ENCODE data around the gene IL22RA2.

- TF ChIP-seq POLR2AphosphoS5 (IDR thresholded peaks at IDR 0.05; ENCODE audit: borderline replicate concordance, low read depth, low read length) (no peak), FOXP2 (optimal IDR thresholded peaks at IDR 0.05; ENCODE audit: control extremely low read depth, extremely low read length, insufficient read depth) (no peak)
Observed at GRCh38 chr6:137097057-137097456, 76.4 kb downstream of the IL22RA2 start.

Data from SK-N-MC (cell line).